ENCODE results near the gene CHN2. TPM values are rescaled to one million over a fixed set of nuclear protein-coding genes. Genes with fewer than 3 reads are reported as not detected.

Gene CHN2
- total RNA-seq, 1 experiment from 2014 or later, result not detected

DNA sequence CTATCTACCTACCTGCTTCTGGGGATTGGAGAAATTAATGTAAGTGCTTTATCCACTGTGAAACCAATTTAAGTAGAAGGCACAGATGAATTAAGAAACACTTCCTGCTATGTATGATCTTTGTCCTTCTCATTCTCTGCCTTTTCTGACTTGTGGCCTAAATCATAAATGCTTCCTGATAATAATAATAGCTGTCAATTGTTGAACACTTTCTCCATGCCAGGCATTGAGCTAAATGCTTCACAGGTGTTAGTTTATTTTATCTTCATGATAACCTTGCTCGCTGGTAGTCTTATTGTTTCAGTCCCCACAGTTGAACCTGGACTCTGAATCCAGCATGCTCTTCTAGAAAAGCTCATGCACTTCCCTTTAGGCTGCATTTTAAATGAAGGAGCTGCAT lies 75.4 kb downstream of the CHN2 start:
- no peak overlapping the region for H3K27ac ChIP-seq
- H3F3A ChIP-seq (ENCODE audit: insufficient read depth, low read depth), result no peaks in the 10 kb centered on the region
- no peak overlapping the region for H3K4me2 ChIP-seq
- ChIA-PET CTCF (no interaction called here), POLR2A (ENCODE audit: unreplicated experiment) (no interaction called here)
- H2AFZ ChIP-seq, result no peak overlapping the region
- no TSS peak for BruUV-seq (replicated peaks)
- peaks cover 7% of the 10 kb centered on the region; the same call in 1 of the 2 replicates for H3K4me1 ChIP-seq (replicated peaks; ENCODE audit: insufficient read depth)
- DNase-seq, result no peak
- no peak overlapping the region for H3K4me3 ChIP-seq
- no peaks in the 10 kb centered on the region for H3K27me3 ChIP-seq (ENCODE audit: insufficient read depth, low read depth)
- H3K9me2 ChIP-seq (ENCODE audit: insufficient read depth), result no peaks in the 10 kb centered on the region
- H3K9me3 ChIP-seq (ENCODE audit: insufficient read depth, low read depth), result no peaks in the 10 kb centered on the region
- intact Hi-C loops (cut with micrococcal nuclease; ENCODE audit: unreplicated experiment), result no loop called here
- H3K79me2 ChIP-seq (ENCODE audit: low read depth), result no peaks in the 10 kb centered on the region
- no peaks in the 10 kb centered on the region for H3K36me3 ChIP-seq (ENCODE audit: low read depth)
- no peaks in the 10 kb centered on the region for H4K20me1 ChIP-seq (ENCODE audit: insufficient read depth)
- TF ChIP-seq EZH2 (IDR thresholded peaks at IDR 0.05; ENCODE audit: low read depth), result no peak
- TF ChIP-seq, protein P1, sequence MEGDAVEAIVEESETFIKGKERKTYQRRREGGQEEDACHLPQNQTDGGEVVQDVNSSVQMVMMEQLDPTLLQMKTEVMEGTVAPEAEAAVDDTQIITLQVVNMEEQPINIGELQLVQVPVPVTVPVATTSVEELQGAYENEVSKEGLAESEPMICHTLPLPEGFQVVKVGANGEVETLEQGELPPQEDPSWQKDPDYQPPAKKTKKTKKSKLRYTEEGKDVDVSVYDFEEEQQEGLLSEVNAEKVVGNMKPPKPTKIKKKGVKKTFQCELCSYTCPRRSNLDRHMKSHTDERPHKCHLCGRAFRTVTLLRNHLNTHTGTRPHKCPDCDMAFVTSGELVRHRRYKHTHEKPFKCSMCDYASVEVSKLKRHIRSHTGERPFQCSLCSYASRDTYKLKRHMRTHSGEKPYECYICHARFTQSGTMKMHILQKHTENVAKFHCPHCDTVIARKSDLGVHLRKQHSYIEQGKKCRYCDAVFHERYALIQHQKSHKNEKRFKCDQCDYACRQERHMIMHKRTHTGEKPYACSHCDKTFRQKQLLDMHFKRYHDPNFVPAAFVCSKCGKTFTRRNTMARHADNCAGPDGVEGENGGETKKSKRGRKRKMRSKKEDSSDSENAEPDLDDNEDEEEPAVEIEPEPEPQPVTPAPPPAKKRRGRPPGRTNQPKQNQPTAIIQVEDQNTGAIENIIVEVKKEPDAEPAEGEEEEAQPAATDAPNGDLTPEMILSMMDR (conservative IDR thresholded peaks at IDR 0.05), result no peak

DNA sequence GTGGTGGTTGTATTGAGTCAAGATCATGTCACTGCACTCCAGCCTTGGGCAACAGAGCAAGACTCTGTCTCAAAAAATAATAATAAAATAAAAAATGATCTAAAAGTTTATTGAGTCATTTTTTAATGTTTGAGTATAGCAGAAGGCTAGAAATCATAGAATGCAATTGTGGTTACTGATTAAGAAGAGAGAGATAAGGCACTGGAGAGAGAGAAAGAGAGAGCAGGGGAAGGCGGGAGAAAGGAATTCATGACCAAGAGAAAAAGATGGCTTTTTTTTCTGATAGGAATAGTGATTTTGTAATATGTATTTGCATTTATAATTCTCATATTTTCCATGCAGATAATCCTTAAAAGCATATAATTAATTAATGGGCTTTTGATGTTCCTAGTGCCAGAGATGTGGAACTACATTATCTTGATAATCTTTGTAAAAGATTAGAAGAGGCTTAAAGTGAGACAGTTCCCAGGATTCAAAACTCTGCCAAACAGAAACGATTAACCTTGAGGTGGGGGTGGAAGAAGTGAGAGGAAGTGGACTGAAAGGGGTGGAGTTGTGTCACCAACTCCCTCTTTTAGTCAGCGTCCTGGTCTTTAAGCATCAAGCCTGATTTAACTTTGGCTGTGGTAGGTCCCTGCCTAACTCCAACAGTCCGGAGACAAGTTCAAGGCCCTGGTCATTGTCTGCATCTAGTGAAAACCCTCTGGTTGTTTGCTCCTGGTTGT lies 76.2 kb downstream of the CHN2 start:
- H3K9me2 ChIP-seq (ENCODE audit: insufficient read depth), result no peaks in the 10 kb centered on the region
- intact Hi-C loops (cut with micrococcal nuclease; ENCODE audit: unreplicated experiment), result no loop called here
- peak in 1 of 2 experiments; percentile 43 for DNase-seq
- no TSS peak for BruUV-seq (replicated peaks)
- no peak overlapping the region for H3K4me3 ChIP-seq
- no peaks in the 10 kb centered on the region for H3F3A ChIP-seq (ENCODE audit: insufficient read depth, low read depth)
- TF ChIP-seq EZH2 (IDR thresholded peaks at IDR 0.05; ENCODE audit: low read depth), result no peak
- TF ChIP-seq, protein P1 (conservative IDR thresholded peaks at IDR 0.05), result no peak
- H3K27ac ChIP-seq, result no peak overlapping the region
- peaks cover 7% of the 10 kb centered on the region; the same call in 1 of the 2 replicates for H3K4me1 ChIP-seq (replicated peaks; ENCODE audit: insufficient read depth)
- ChIA-PET CTCF (no interaction called here), POLR2A (ENCODE audit: unreplicated experiment) (no interaction called here)
- H4K20me1 ChIP-seq (ENCODE audit: insufficient read depth), result no peaks in the 10 kb centered on the region
- H2AFZ ChIP-seq, result 0 out of 2 replicates have a peak overlapping the region, but pooled peaks have one; percentile 3
- no peaks in the 10 kb centered on the region for H3K36me3 ChIP-seq (ENCODE audit: low read depth)
- no peak overlapping the region for H3K4me2 ChIP-seq
- no peaks in the 10 kb centered on the region for H3K79me2 ChIP-seq (ENCODE audit: low read depth)
- H3K27me3 ChIP-seq (ENCODE audit: insufficient read depth, low read depth), result no peaks in the 10 kb centered on the region
- H3K9me3 ChIP-seq (ENCODE audit: insufficient read depth, low read depth), result no peaks in the 10 kb centered on the region

DNA sequence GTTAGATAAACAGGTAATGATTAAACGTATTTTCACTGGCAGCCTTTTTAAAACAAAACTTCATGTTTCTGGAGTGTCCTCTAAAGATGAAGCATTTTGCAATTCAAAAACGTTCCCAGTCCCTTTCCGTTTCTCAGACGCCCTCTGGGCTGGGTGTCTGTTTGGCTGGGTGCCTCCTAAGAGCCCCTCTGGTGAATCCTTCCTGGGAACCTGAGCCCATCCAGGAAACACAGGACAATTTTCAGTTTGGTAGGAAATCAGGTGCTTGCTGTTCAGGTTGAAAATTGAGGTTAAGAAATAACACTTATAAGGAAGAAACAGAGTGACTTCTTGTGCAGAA lies 76.7 kb downstream of the CHN2 start:
- TF ChIP-seq EZH2 (IDR thresholded peaks at IDR 0.05; ENCODE audit: low read depth), result no peak
- TF ChIP-seq, protein P1 (conservative IDR thresholded peaks at IDR 0.05), result no peak
- Histone ChIP-seq H4K20me1 (ENCODE audit: insufficient read depth) (no peaks in the 10 kb centered on the region), H3K4me1 (replicated peaks; ENCODE audit: insufficient read depth) (peaks cover 7% of the 10 kb centered on the region; the same call in 1 of the 2 replicates), H3K9me3 (ENCODE audit: insufficient read depth, low read depth) (no peaks in the 10 kb centered on the region), H3K4me3 (no peak overlapping the region), H3K9me2 (ENCODE audit: insufficient read depth) (no peaks in the 10 kb centered on the region), H3K36me3 (ENCODE audit: low read depth) (no peaks in the 10 kb centered on the region), H2AFZ (0 out of 2 replicates have a peak overlapping the region, but pooled peaks have one; percentile 3), H3F3A (ENCODE audit: insufficient read depth, low read depth) (no peaks in the 10 kb centered on the region), H3K79me2 (ENCODE audit: low read depth) (no peaks in the 10 kb centered on the region), H3K27ac (no peak overlapping the region), H3K27me3 (ENCODE audit: insufficient read depth, low read depth) (no peaks in the 10 kb centered on the region), H3K4me2 (no peak overlapping the region)
- DNase-seq, result no peak
- intact Hi-C loops (cut with micrococcal nuclease; ENCODE audit: unreplicated experiment), result no loop called here
- POLR2A ChIA-PET (ENCODE audit: unreplicated experiment), result no interaction called here
- BruUV-seq (replicated peaks), result no TSS peak
- CTCF ChIA-PET, result no interaction called here

Data from PC-9 (cell line).